ENCODE data around the gene CDH20.

Gene CDH20

GRCh38 chr18:61400716-61401115, 67.5 kb downstream of the CDH20 start:
- Histone ChIP-seq H3K36me3 (no peaks in the 10 kb centered on the region), H3K27me3 (ENCODE audit: insufficient read depth, low read depth, severe bottlenecking) (no peaks in the 10 kb centered on the region), H3K9me3 (ENCODE audit: severe bottlenecking) (no peaks in the 10 kb centered on the region), H3K27ac (no peak overlapping the region), H3K4me3 (ENCODE audit: low read depth, low read length) (no peak overlapping the region)
- no peak for DNase-seq
- no peak for TF ChIP-seq CTCF (IDR thresholded peaks at IDR 0.05; ENCODE audit: low read depth, low read length)

DNA sequence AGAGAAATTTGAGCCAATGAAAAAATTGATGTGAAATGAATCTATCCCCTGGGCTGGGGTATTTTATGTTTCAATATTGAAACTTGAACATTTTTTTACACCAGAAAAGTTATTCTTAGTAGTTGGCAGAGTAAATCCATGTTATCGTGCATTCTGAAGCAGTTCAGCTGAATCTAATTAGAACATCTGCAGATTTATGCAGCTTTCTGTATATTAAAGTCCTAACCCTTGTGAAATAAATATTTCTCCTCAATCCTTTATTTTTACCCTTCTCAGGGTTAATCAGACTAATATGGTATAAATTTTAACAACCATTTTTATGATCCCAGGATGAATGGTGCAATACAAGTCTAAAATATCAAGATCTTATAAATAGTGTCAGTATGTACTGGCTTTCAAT, 69.5 kb downstream of the CDH20 start:
- H3K27me3 ChIP-seq (ENCODE audit: insufficient read depth, low read depth, severe bottlenecking) = no peaks in the 10 kb centered on the region
- no peak for DNase-seq
- no peak for TF ChIP-seq CTCF (IDR thresholded peaks at IDR 0.05; ENCODE audit: low read depth, low read length)
- H3K9me3 ChIP-seq (ENCODE audit: severe bottlenecking) = no peaks in the 10 kb centered on the region
- H3K36me3 ChIP-seq = no peaks in the 10 kb centered on the region
- no peak overlapping the region for H3K4me3 ChIP-seq (ENCODE audit: low read depth, low read length)
- no peak overlapping the region for H3K27ac ChIP-seq

DNA sequence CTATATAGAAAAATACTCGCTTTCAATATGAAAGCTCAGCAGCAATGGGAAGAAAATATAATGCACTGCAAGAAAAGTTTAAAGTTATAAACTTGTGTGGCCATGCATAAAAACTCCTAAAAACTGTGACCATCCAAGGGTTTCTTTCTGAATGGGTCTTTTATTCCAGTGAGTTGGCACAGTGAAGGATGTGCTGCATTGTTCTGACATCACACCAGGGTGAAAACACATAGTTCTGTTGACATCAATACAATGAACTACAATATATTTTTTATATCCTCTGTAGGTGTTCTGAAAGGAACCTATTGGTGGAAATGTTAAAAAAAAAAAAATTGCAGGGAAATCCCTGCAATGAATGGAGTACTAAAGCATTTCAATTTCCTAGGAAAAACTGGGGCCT, 80.2 kb downstream of the CDH20 start:
- Histone ChIP-seq H3K27ac (no peak overlapping the region), H3K4me3 (ENCODE audit: low read depth, low read length) (no peak overlapping the region), H3K36me3 (no peaks in the 10 kb centered on the region), H3K9me3 (ENCODE audit: severe bottlenecking) (no peaks in the 10 kb centered on the region), H3K27me3 (ENCODE audit: insufficient read depth, low read depth, severe bottlenecking) (no peaks in the 10 kb centered on the region)
- no peak for DNase-seq
- TF ChIP-seq CTCF (IDR thresholded peaks at IDR 0.05; ENCODE audit: low read depth, low read length) = no peak

DNA sequence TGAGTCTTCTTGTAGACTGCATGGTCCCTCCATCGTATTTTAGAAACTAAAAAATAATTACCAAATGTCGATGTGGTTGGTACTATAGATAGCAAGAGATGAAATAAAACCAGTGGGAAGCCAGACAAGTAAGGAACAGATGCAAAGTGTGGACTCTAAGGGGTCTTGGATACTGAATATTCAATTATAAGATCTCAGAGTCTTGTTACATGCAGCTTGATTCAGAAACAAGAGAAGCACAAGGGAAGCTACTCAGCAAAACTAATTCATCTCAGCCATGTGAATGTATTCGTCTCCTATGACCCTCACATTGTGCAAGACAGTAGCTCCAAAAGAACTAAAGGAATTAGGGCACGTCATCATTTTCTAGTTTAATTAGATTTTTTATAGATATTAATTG, 80.9 kb downstream of the CDH20 start:
- H3K9me3 ChIP-seq (ENCODE audit: severe bottlenecking) = no peaks in the 10 kb centered on the region
- H3K36me3 ChIP-seq = no peaks in the 10 kb centered on the region
- H3K4me3 ChIP-seq (ENCODE audit: low read depth, low read length) = no peak overlapping the region
- no peaks in the 10 kb centered on the region for H3K27me3 ChIP-seq (ENCODE audit: insufficient read depth, low read depth, severe bottlenecking)
- no peak for DNase-seq
- no peak overlapping the region for H3K27ac ChIP-seq
- no peak for TF ChIP-seq CTCF (IDR thresholded peaks at IDR 0.05; ENCODE audit: low read depth, low read length)

DNA sequence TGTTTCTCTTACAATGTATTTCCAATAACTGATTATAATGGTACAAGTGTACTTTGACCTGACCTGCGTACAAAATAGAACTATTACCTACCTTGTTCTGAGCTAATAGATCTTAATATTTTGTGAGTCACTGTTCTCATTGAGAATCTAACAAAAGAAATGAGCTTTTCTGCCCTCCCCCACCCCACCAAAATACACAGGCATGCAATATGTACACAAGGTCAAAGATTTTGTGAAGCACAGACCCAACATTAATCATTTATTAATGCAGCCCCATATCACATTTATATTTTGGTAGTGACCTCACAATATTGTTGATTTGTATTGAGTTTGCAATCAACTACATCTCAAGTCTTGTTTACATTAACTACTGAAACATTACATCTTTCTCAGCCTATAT, 86.5 kb downstream of the CDH20 start:
- H3K9me3 ChIP-seq (ENCODE audit: severe bottlenecking) = no peaks in the 10 kb centered on the region
- TF ChIP-seq CTCF (IDR thresholded peaks at IDR 0.05; ENCODE audit: low read depth, low read length) = no peak
- no peak overlapping the region for H3K4me3 ChIP-seq (ENCODE audit: low read depth, low read length)
- H3K36me3 ChIP-seq = no peaks in the 10 kb centered on the region
- DNase-seq = no peak
- H3K27me3 ChIP-seq (ENCODE audit: insufficient read depth, low read depth, severe bottlenecking) = no peaks in the 10 kb centered on the region
- no peak overlapping the region for H3K27ac ChIP-seq

- H3K27ac ChIP-seq = no peak overlapping the region
- no peaks in the 10 kb centered on the region for H3K27me3 ChIP-seq (ENCODE audit: insufficient read depth, low read depth, severe bottlenecking)
- H3K4me3 ChIP-seq (ENCODE audit: low read depth, low read length) = no peak overlapping the region
- H3K36me3 ChIP-seq = no peaks in the 10 kb centered on the region
- TF ChIP-seq CTCF (IDR thresholded peaks at IDR 0.05; ENCODE audit: low read depth, low read length) = no peak
- no peak for DNase-seq
- H3K9me3 ChIP-seq (ENCODE audit: severe bottlenecking) = no peaks in the 10 kb centered on the region
These were observed 87.1 kb downstream of the CDH20 start for GRCh38 chr18:61420218-61420885.
